ENCODE data around the gene TUBG2.

Gene TUBG2

DNA sequence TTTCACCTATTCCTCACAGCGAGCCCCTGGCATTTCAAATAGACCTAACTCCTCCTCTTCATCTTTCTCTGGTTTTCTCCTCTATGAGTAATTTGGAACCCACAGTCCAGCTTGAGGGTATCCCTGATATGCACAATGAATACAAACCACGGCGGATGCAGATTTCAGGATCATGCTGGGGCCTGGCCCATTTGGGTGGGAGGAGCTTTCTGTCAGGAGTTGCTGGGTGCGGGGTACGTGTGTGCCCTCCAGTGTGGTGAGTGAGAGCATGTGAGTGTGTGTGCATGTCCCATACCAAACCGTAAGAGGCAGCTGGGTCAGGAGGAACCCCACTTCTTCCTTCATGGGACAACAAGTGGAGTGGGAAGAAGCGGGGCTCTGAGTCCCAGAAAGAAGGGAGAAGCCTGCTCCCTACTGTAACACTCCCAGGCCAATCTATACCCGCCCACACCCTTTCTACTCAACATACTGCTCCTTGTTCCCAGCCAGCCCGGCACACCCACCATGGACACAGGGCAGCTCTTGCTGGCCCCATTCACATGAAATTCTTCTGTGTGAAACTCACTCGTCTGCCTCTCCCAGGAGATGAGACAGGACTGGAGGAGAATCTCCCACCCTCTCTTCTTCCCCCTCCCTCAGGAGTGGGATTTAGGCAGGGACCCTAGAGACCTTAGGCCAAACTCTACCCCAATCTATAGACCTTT lies 41.7 kb downstream of the TUBG2 start:
- H2AFZ ChIP-seq (ENCODE audit: low read length, unreplicated experiment) = no peak overlapping the region
- peaks cover 8% of the 10 kb centered on the region for H3K4me1 ChIP-seq (ENCODE audit: control insufficient read depth, insufficient read depth, low read length, unreplicated experiment)
- H3K36me3 ChIP-seq (ENCODE audit: insufficient read depth, low read length) = peaks cover 10% of the 10 kb centered on the region; the same call in 1 of the 2 replicates
- no peak overlapping the region for H3K27ac ChIP-seq (ENCODE audit: low read depth, low read length)
- H3K4me3 ChIP-seq (ENCODE audit: low read depth, low read length) = no peak overlapping the region
- no peaks in the 10 kb centered on the region for H3K79me2 ChIP-seq (ENCODE audit: control insufficient read depth, insufficient read depth, low read length, unreplicated experiment)
- no peaks in the 10 kb centered on the region for H3K27me3 ChIP-seq (ENCODE audit: insufficient read depth, low read length)

DNA sequence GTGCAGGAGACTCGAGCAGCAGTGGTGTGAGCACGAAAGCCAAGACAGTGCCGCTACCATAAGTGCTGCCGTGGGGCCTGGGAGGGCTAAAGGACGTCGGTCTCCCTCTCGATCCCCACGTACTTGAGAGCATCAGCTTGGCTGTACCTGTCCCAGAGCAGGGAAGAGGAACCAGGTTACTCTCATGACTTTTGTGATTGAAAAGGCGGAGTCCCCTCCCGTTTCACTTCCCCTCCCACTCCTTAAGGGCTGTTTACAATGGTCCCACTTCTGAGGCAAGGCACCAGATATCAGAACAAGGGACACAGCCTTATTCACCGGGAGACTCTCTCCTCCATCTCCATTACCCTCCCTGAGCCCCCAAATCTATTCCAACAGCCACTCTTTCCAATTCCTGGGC lies 43.4 kb downstream of the TUBG2 start:
- H2AFZ ChIP-seq (ENCODE audit: low read length, unreplicated experiment) = no peak overlapping the region
- H3K36me3 ChIP-seq (ENCODE audit: insufficient read depth, low read length) = 0 out of 2 replicates have a peak, but pooled peaks cover 8% of the 10 kb centered on the region
- H3K27me3 ChIP-seq (ENCODE audit: insufficient read depth, low read length) = no peaks in the 10 kb centered on the region
- no peak overlapping the region for H3K27ac ChIP-seq (ENCODE audit: low read depth, low read length)
- no peaks in the 10 kb centered on the region for H3K79me2 ChIP-seq (ENCODE audit: control insufficient read depth, insufficient read depth, low read length, unreplicated experiment)
- no peak overlapping the region for H3K4me3 ChIP-seq (ENCODE audit: low read depth, low read length)
- peaks cover 8% of the 10 kb centered on the region for H3K4me1 ChIP-seq (ENCODE audit: control insufficient read depth, insufficient read depth, low read length, unreplicated experiment)

- Histone ChIP-seq H3K27me3 (ENCODE audit: insufficient read depth, low read length) (no peaks in the 10 kb centered on the region), H3K27ac (ENCODE audit: low read depth, low read length) (no peak overlapping the region), H2AFZ (ENCODE audit: low read length, unreplicated experiment) (no peak overlapping the region), H3K4me3 (ENCODE audit: low read depth, low read length) (no peak overlapping the region), H3K4me1 (ENCODE audit: control insufficient read depth, insufficient read depth, low read length, unreplicated experiment) (no peaks in the 10 kb centered on the region), H3K79me2 (ENCODE audit: control insufficient read depth, insufficient read depth, low read length, unreplicated experiment) (no peaks in the 10 kb centered on the region), H3K36me3 (ENCODE audit: insufficient read depth, low read length) (0 out of 2 replicates have a peak, but pooled peaks cover 12% of the 10 kb centered on the region)
Observed at GRCh38 chr17:42704490-42704836, 45.4 kb downstream of the TUBG2 start.

- Histone ChIP-seq H3K4me3 (ENCODE audit: low read depth, low read length) (no peak overlapping the region), H3K27me3 (ENCODE audit: insufficient read depth, low read length) (no peaks in the 10 kb centered on the region), H3K4me1 (ENCODE audit: control insufficient read depth, insufficient read depth, low read length, unreplicated experiment) (no peaks in the 10 kb centered on the region), H3K36me3 (ENCODE audit: insufficient read depth, low read length) (0 out of 2 replicates have a peak, but pooled peaks cover 12% of the 10 kb centered on the region), H2AFZ (ENCODE audit: low read length, unreplicated experiment) (no peak overlapping the region), H3K27ac (ENCODE audit: low read depth, low read length) (no peak overlapping the region), H3K79me2 (ENCODE audit: control insufficient read depth, insufficient read depth, low read length, unreplicated experiment) (no peaks in the 10 kb centered on the region)
Observed at GRCh38 chr17:42704837-42705494, 45.9 kb downstream of the TUBG2 start.

DNA sequence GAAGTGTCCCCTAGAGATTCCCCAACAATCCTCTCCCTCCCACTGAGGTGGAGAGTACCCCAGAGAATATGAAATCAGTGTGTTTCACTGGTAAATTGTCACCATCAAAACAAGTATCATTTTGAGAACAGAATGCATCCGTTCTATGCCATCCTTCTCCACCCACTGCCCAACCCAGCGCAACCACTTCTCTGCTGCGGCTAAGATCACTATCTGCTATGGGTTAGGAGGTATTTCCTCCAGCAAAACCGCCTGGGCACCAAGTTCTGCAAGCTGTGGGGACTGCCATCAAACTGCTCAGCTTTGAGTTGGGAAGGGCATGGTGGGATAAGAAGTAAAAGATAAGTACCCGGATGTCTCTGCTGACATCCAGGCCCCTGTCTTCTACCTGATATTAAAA lies 47.6 kb downstream of the TUBG2 start:
- no peaks in the 10 kb centered on the region for H3K27me3 ChIP-seq (ENCODE audit: insufficient read depth, low read length)
- no peak overlapping the region for H2AFZ ChIP-seq (ENCODE audit: low read length, unreplicated experiment)
- no peaks in the 10 kb centered on the region for H3K4me1 ChIP-seq (ENCODE audit: control insufficient read depth, insufficient read depth, low read length, unreplicated experiment)
- H3K27ac ChIP-seq (ENCODE audit: low read depth, low read length) = no peak overlapping the region
- 0 out of 2 replicates have a peak, but pooled peaks cover 12% of the 10 kb centered on the region for H3K36me3 ChIP-seq (ENCODE audit: insufficient read depth, low read length)
- no peak overlapping the region for H3K4me3 ChIP-seq (ENCODE audit: low read depth, low read length)
- H3K79me2 ChIP-seq (ENCODE audit: control insufficient read depth, insufficient read depth, low read length, unreplicated experiment) = no peaks in the 10 kb centered on the region

DNA sequence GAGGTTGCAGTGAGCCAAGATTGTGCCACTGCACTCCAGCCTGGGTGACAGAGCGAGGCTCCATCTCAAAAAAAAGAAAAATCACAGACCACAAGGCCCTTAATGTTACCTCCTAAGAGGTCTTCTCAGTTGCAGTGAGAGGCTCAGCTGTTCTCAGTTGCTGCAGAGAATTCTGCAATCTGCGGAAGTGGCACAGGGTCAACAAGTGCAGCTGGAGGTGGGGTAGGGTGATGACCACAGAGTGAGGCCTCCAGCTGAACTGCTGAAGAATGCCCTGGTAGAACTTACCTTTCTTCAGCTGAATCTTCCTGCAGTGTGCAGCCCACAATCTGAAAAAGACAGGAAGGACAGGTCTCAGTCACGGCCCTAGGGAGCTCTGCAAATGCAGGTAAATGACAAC lies 49.5 kb downstream of the TUBG2 start:
- Histone ChIP-seq H2AFZ (ENCODE audit: low read length, unreplicated experiment) (no peak overlapping the region), H3K27ac (ENCODE audit: low read depth, low read length) (no peak overlapping the region), H3K79me2 (ENCODE audit: control insufficient read depth, insufficient read depth, low read length, unreplicated experiment) (no peaks in the 10 kb centered on the region), H3K36me3 (ENCODE audit: insufficient read depth, low read length) (0 out of 2 replicates have a peak, but pooled peaks cover 9% of the 10 kb centered on the region), H3K4me3 (ENCODE audit: low read depth, low read length) (no peak overlapping the region), H3K27me3 (ENCODE audit: insufficient read depth, low read length) (no peaks in the 10 kb centered on the region), H3K4me1 (ENCODE audit: control insufficient read depth, insufficient read depth, low read length, unreplicated experiment) (no peaks in the 10 kb centered on the region)

- no peak overlapping the region for H2AFZ ChIP-seq (ENCODE audit: low read length, unreplicated experiment)
- H3K27ac ChIP-seq (ENCODE audit: low read depth, low read length) = no peak overlapping the region
- no peaks in the 10 kb centered on the region for H3K79me2 ChIP-seq (ENCODE audit: control insufficient read depth, insufficient read depth, low read length, unreplicated experiment)
- H3K36me3 ChIP-seq (ENCODE audit: insufficient read depth, low read length) = 0 out of 2 replicates have a peak, but pooled peaks cover 5% of the 10 kb centered on the region
- no peak overlapping the region for H3K4me3 ChIP-seq (ENCODE audit: low read depth, low read length)
- no peaks in the 10 kb centered on the region for H3K27me3 ChIP-seq (ENCODE audit: insufficient read depth, low read length)
- H3K4me1 ChIP-seq (ENCODE audit: control insufficient read depth, insufficient read depth, low read length, unreplicated experiment) = no peaks in the 10 kb centered on the region
Observed at GRCh38 chr17:42709561-42709960, 50.5 kb downstream of the TUBG2 start.

Data from ACC112 (cell line).